Brain pericyte (primary cell): ENCODE data around the gene LMAN2.

Experiments used
- DNase-seq: peaks from one replicate; pipeline ENCODE4 v3.0.0-alpha.2; 2012; ENCODE audit warnings: low read depth, low spot score

Gene LMAN2

GRCh38 chr5:177327539-177328522 is 23.6 kb downstream of the LMAN2 start:
- DNase-seq: no peak

GRCh38 chr5:177325868-177326381 is 25.5 kb downstream of the LMAN2 start:
- DNase-seq: no peak

GRCh38 chr5:177320879-177321278 is 30.6 kb downstream of the LMAN2 start:
- no peak for DNase-seq

GRCh38 chr5:177319913-177320588 is 31.4 kb downstream of the LMAN2 start:
- no peak for DNase-seq

GRCh38 chr5:177317959-177318377 is 33.5 kb downstream of the LMAN2 start:
- DNase-seq: no peak

- DNase-seq: no peak
Measured at GRCh38 chr5:177316005-177316404, 35.5 kb downstream of the LMAN2 start.

GRCh38 chr5:177315411-177315810 is 36.1 kb downstream of the LMAN2 start:
- no peak for DNase-seq

- DNase-seq: no peak
Measured at GRCh38 chr5:177314376-177315342, 36.8 kb downstream of the LMAN2 start.

- no peak for DNase-seq
Measured at GRCh38 chr5:177313561-177314259, 37.8 kb downstream of the LMAN2 start.

- no peak for DNase-seq
Measured at GRCh38 chr5:177312649-177313181, 38.8 kb downstream of the LMAN2 start.

GRCh38 chr5:177311723-177312648 is 39.5 kb downstream of the LMAN2 start, which contains the start of gene MXD3:
TSS of gene MXD3 (minus strand) at chr5:177311898. CDS start at chr5:177311830, 68 bp downstream.
- DNase-seq: peak; percentile 68

- DNase-seq: no peak
Measured at GRCh38 chr5:177311392-177311722, 40.1 kb downstream of the LMAN2 start.

- no peak for DNase-seq
Measured at GRCh38 chr5:177310757-177311391, 40.6 kb downstream of the LMAN2 start.

- no peak for DNase-seq
Measured at GRCh38 chr5:177310332-177310731, 41.1 kb downstream of the LMAN2 start.

- no peak for DNase-seq
Measured at GRCh38 chr5:177309351-177310191, 41.9 kb downstream of the LMAN2 start.

- no peak for DNase-seq
Measured at GRCh38 chr5:177308740-177309139, 42.7 kb downstream of the LMAN2 start.

GRCh38 chr5:177307544-177308363 is 43.7 kb downstream of the LMAN2 start:
- no peak for DNase-seq
